Measurements from ENCODE around the gene OSBPL5. TPM values are rescaled to one million over a fixed set of nuclear protein-coding genes. Genes with fewer than 3 reads are reported as not detected.

Gene OSBPL5
- total and polyA plus RNA-seq, 2 donors (not counting 1 experiment from before 2014, with no cell fraction given): 12.4 to 49.0 TPM

DNA sequence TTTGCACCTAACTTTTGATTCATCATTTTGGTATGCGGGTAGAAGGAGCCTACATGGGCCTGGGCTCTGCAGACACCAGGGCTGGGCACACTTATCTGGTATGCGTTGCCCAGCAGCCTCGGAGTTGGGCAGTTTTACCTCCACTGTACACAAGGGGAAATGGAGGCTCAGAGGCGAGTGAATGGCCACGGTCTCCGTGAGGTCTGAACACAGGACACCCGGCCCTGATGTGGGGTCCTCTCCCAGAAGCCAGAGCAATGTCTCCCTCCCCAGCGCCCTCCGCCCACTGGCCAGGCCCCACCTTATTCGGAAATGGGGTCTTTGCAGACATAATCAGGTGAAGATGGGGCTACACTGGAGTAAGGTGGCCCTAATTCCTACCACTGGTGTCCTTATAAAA lies 43.7 kb downstream of the OSBPL5 start:
- no peak overlapping the region for H3K9ac ChIP-seq (ENCODE audit: insufficient read depth, low read length)
- TF ChIP-seq, protein P1, sequence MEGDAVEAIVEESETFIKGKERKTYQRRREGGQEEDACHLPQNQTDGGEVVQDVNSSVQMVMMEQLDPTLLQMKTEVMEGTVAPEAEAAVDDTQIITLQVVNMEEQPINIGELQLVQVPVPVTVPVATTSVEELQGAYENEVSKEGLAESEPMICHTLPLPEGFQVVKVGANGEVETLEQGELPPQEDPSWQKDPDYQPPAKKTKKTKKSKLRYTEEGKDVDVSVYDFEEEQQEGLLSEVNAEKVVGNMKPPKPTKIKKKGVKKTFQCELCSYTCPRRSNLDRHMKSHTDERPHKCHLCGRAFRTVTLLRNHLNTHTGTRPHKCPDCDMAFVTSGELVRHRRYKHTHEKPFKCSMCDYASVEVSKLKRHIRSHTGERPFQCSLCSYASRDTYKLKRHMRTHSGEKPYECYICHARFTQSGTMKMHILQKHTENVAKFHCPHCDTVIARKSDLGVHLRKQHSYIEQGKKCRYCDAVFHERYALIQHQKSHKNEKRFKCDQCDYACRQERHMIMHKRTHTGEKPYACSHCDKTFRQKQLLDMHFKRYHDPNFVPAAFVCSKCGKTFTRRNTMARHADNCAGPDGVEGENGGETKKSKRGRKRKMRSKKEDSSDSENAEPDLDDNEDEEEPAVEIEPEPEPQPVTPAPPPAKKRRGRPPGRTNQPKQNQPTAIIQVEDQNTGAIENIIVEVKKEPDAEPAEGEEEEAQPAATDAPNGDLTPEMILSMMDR (conservative IDR thresholded peaks at IDR 0.05 in 1 of 2, IDR thresholded peaks at IDR 0.05 in 1 of 2; ENCODE audit: low read depth in 1 of 2, low read length in 2 of 2): no peak
- no peak for TF ChIP-seq EZH2 (IDR thresholded peaks at IDR 0.05; ENCODE audit: low read length, missing control alignments)

DNA sequence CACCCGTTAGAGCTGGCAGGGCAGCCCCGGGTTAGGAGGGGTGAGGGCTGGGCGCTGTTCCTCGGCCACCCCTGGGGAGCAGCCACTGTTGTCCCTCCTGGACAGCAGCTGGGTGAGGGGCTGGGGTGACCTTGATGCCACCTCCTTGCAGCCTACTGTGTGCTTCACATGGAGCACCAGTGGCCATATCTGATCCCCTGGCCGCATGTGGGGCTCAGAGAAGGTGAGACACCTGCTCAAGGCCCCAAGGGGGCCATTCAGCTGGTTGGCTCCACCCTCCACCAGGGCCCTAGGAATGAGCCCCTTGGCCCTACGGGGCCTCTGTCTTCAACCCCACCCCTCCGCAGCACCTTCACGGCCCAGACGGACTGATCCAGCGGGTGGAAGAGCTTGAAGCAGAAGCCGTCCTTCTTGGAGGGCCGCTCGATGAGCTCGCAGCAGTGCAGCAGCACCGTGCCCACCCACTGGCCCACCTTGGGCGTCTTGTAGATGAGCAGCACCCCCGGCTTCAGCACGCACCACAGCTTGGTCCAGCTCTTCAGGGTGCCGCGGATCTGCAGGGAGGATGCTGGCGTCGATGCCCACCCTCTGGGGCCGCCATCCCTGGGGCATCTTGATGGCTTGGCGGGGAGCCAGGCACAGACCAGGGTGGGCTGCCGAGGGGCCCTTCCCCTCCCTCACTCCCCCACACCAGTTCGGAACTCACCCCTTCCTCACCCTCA lies 44.9 kb downstream of the OSBPL5 start:
- H3K27ac ChIP-seq (ENCODE audit: insufficient read depth, low read length): no peak overlapping the region
- peaks cover 32% of the 10 kb centered on the region for H3K36me3 ChIP-seq (ENCODE audit: control insufficient read depth, insufficient read depth, low read length)
- H4K20me1 ChIP-seq (ENCODE audit: control insufficient read depth, extremely low read depth, insufficient read depth, low read length): no peaks in the 10 kb centered on the region
- H3K79me2 ChIP-seq (ENCODE audit: control insufficient read depth, insufficient read depth, low read length): no peaks in the 10 kb centered on the region
- H3K4me1 ChIP-seq (ENCODE audit: control insufficient read depth, extremely low read depth, insufficient read depth, low read length): peaks cover 14% of the 10 kb centered on the region
- no peak overlapping the region for H3K4me2 ChIP-seq (ENCODE audit: extremely low read depth, insufficient read depth, low read length)
- DNase-seq (ENCODE audit: low read depth in 2 of 2): no peak
- no peak overlapping the region for H2AFZ ChIP-seq (ENCODE audit: low read length)
- no peaks in the 10 kb centered on the region for H3K27me3 ChIP-seq (ENCODE audit: control insufficient read depth, insufficient read depth, low read length)
- H3K9ac ChIP-seq (ENCODE audit: insufficient read depth, low read length): no peak overlapping the region
- no peaks in the 10 kb centered on the region for H3K9me3 ChIP-seq (ENCODE audit: control insufficient read depth, insufficient read depth, low read depth, low read length)
- no peak overlapping the region for H3K4me3 ChIP-seq (replicated peaks in 1 of 4; ENCODE audit: control extremely low read depth in 1 of 4, insufficient read depth in 1 of 4, low read depth in 3 of 4, low read length in 4 of 4)
- TF ChIP-seq EZH2 (IDR thresholded peaks at IDR 0.05; ENCODE audit: low read length, missing control alignments): no peak

More for the DNA sequence above, 43.7 kb downstream of the OSBPL5 start:
- H3K27me3 ChIP-seq (ENCODE audit: control insufficient read depth, insufficient read depth, low read length): no peaks in the 10 kb centered on the region
- H3K9me3 ChIP-seq (ENCODE audit: control insufficient read depth, insufficient read depth, low read depth, low read length): no peaks in the 10 kb centered on the region
- no peaks in the 10 kb centered on the region for H4K20me1 ChIP-seq (ENCODE audit: control insufficient read depth, extremely low read depth, insufficient read depth, low read length)
- no peak overlapping the region for H3K4me2 ChIP-seq (ENCODE audit: extremely low read depth, insufficient read depth, low read length)
- H3K79me2 ChIP-seq (ENCODE audit: control insufficient read depth, insufficient read depth, low read length): no peaks in the 10 kb centered on the region
- H3K27ac ChIP-seq (ENCODE audit: insufficient read depth, low read length): no peak overlapping the region
- no peak overlapping the region for H2AFZ ChIP-seq (ENCODE audit: low read length)
- H3K4me3 ChIP-seq (replicated peaks in 1 of 4; ENCODE audit: control extremely low read depth in 1 of 4, insufficient read depth in 1 of 4, low read depth in 3 of 4, low read length in 4 of 4): no peak overlapping the region
- no peak for DNase-seq (ENCODE audit: low read depth in 2 of 2)
- peaks cover 35% of the 10 kb centered on the region for H3K36me3 ChIP-seq (ENCODE audit: control insufficient read depth, insufficient read depth, low read length)
- H3K4me1 ChIP-seq (ENCODE audit: control insufficient read depth, extremely low read depth, insufficient read depth, low read length): peaks cover 14% of the 10 kb centered on the region

DNA sequence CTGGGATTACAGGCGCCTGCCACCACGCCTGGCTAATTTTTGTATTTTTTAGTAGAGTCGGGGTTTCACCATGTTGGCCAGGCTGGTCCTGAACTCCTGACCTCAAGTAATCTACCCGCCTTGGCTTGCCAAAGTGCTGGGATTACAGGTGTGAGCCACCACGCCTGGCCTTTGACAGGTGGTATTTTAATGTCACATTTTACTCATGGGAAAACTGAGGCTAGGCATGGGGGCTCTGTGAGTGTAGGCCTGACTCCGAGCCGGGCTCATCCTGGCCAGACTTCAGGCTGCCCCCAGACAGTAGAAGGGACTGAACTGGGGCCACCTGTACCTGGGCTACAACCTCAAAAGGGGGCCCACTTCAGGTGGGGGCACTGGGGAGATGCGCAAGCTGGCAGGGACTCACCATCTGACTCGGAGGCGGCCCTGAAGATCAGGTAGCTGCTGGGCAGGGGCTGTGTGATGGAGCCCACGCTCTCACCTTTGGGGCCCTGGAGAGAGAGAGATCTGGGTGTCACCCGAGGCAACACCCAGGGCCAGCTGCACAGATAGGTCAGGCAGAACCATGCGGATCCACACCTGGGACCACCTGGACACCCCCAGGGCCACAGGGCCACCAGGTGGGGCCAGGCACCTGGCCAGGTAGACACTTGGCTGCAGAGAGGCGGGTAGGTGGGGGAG lies 45.8 kb downstream of the OSBPL5 start:
- Histone ChIP-seq H3K27me3 (ENCODE audit: control insufficient read depth, insufficient read depth, low read length) (no peaks in the 10 kb centered on the region), H4K20me1 (ENCODE audit: control insufficient read depth, extremely low read depth, insufficient read depth, low read length) (no peaks in the 10 kb centered on the region), H2AFZ (ENCODE audit: low read length) (no peak overlapping the region), H3K79me2 (ENCODE audit: control insufficient read depth, insufficient read depth, low read length) (no peaks in the 10 kb centered on the region), H3K9me3 (ENCODE audit: control insufficient read depth, insufficient read depth, low read depth, low read length) (no peaks in the 10 kb centered on the region), H3K36me3 (ENCODE audit: control insufficient read depth, insufficient read depth, low read length) (peaks cover 28% of the 10 kb centered on the region), H3K4me3 (replicated peaks in 1 of 4; ENCODE audit: control extremely low read depth in 1 of 4, insufficient read depth in 1 of 4, low read depth in 3 of 4, low read length in 4 of 4) (no peak overlapping the region), H3K9ac (ENCODE audit: insufficient read depth, low read length) (no peak overlapping the region), H3K4me2 (ENCODE audit: extremely low read depth, insufficient read depth, low read length) (no peak overlapping the region), H3K4me1 (ENCODE audit: control insufficient read depth, extremely low read depth, insufficient read depth, low read length) (peaks cover 8% of the 10 kb centered on the region), H3K27ac (ENCODE audit: insufficient read depth, low read length) (no peak overlapping the region)
- TF ChIP-seq, protein P1 (conservative IDR thresholded peaks at IDR 0.05 in 1 of 2, IDR thresholded peaks at IDR 0.05 in 1 of 2; ENCODE audit: low read depth in 1 of 2, low read length in 2 of 2): no peak
- TF ChIP-seq EZH2 (IDR thresholded peaks at IDR 0.05; ENCODE audit: low read length, missing control alignments): no peak
- no peak for DNase-seq (ENCODE audit: low read depth in 2 of 2)
